Measurements from ENCODE around the gene COL26A1.
"Not testable (repeated sequence)": the region's sequence is repeated elsewhere in the genome, so short reads cannot be mapped to it uniquely, and the experiment has no call there.

COL26A1 gene

GRCh38 chr7:101410743-101411507 is 48.2 kb downstream of the COL26A1 start:
- H3K9me3 Mint-ChIP-seq (ENCODE audit: low read depth), result peaks cover 6% of the 10 kb centered on the region
- no peak overlapping the region for H3K27ac Mint-ChIP-seq
- H3K4me3 Mint-ChIP-seq, result no peak overlapping the region
- H3K36me3 Mint-ChIP-seq, result peaks cover 3% of the 10 kb centered on the region
- no peaks in the 10 kb centered on the region for H3K27me3 Mint-ChIP-seq
- H3K4me1 Mint-ChIP-seq (ENCODE audit: low read depth), result peaks cover 8% of the 10 kb centered on the region

- peaks cover 3% of the 10 kb centered on the region for H3K36me3 Mint-ChIP-seq
- H3K27me3 Mint-ChIP-seq, result no peaks in the 10 kb centered on the region
Measured at GRCh38 chr7:101411508-101411874, 48.8 kb downstream of the COL26A1 start.

GRCh38 chr7:101412976-101413375 is 50.3 kb downstream of the COL26A1 start:
- peaks cover 8% of the 10 kb centered on the region for H3K4me1 Mint-ChIP-seq (ENCODE audit: low read depth)
- no peak overlapping the region for H3K27ac Mint-ChIP-seq
- H3K27me3 Mint-ChIP-seq, result no peaks in the 10 kb centered on the region
- peaks cover 6% of the 10 kb centered on the region for H3K9me3 Mint-ChIP-seq (ENCODE audit: low read depth)
- no peak overlapping the region for H3K4me3 Mint-ChIP-seq
- H3K36me3 Mint-ChIP-seq, result peaks cover 3% of the 10 kb centered on the region

More at GRCh38 chr7:101411508-101411874, 48.8 kb downstream of the COL26A1 start:
- Mint-ChIP-seq H3K27ac (no peak overlapping the region), H3K9me3 (ENCODE audit: low read depth) (peaks cover 6% of the 10 kb centered on the region), H3K4me3 (no peak overlapping the region), H3K4me1 (ENCODE audit: low read depth) (peaks cover 8% of the 10 kb centered on the region)

GRCh38 chr7:101418694-101419093 is 56.0 kb downstream of the COL26A1 start:
- H3K9me3 Mint-ChIP-seq (ENCODE audit: low read depth), result no peaks in the 10 kb centered on the region
- no peaks in the 10 kb centered on the region for H3K36me3 Mint-ChIP-seq
- H3K4me1 Mint-ChIP-seq (ENCODE audit: low read depth), result peaks cover 4% of the 10 kb centered on the region
- H3K27me3 Mint-ChIP-seq, result peaks cover 2% of the 10 kb centered on the region
- H3K27ac Mint-ChIP-seq, result no peak overlapping the region
- H3K4me3 Mint-ChIP-seq, result no peak overlapping the region

- Mint-ChIP-seq H3K36me3 (no peaks in the 10 kb centered on the region), H3K4me3 (no peak overlapping the region), H3K9me3 (ENCODE audit: low read depth) (no peaks in the 10 kb centered on the region), H3K27ac (no peak overlapping the region), H3K27me3 (peaks cover 2% of the 10 kb centered on the region), H3K4me1 (ENCODE audit: low read depth) (peaks cover 4% of the 10 kb centered on the region)
Measured at GRCh38 chr7:101419831-101420230, 57.2 kb downstream of the COL26A1 start.

GRCh38 chr7:101420436-101420835 is 57.8 kb downstream of the COL26A1 start:
- Mint-ChIP-seq H3K36me3 (no peaks in the 10 kb centered on the region), H3K4me3 (no peak overlapping the region), H3K27me3 (peaks cover 2% of the 10 kb centered on the region), H3K27ac (no peak overlapping the region), H3K4me1 (ENCODE audit: low read depth) (peaks cover 4% of the 10 kb centered on the region), H3K9me3 (ENCODE audit: low read depth) (no peaks in the 10 kb centered on the region)

GRCh38 chr7:101422356-101423195 is 59.9 kb downstream of the COL26A1 start:
- peaks cover 2% of the 10 kb centered on the region for H3K27me3 Mint-ChIP-seq
- H3K4me3 Mint-ChIP-seq, result no peak overlapping the region
- H3K9me3 Mint-ChIP-seq (ENCODE audit: low read depth), result no peaks in the 10 kb centered on the region
- no peaks in the 10 kb centered on the region for H3K36me3 Mint-ChIP-seq
- peaks cover 4% of the 10 kb centered on the region for H3K4me1 Mint-ChIP-seq (ENCODE audit: low read depth)
- H3K27ac Mint-ChIP-seq, result no peak overlapping the region

- H3K4me3 Mint-ChIP-seq, result no peak overlapping the region
- no peak overlapping the region for H3K27ac Mint-ChIP-seq
- H3K4me1 Mint-ChIP-seq (ENCODE audit: low read depth), result peaks cover 7% of the 10 kb centered on the region
- no peaks in the 10 kb centered on the region for H3K36me3 Mint-ChIP-seq
- no peaks in the 10 kb centered on the region for H3K9me3 Mint-ChIP-seq (ENCODE audit: low read depth)
- peaks cover 2% of the 10 kb centered on the region for H3K27me3 Mint-ChIP-seq
Measured at GRCh38 chr7:101426303-101427011, 63.8 kb downstream of the COL26A1 start.

- Mint-ChIP-seq H3K4me1 (ENCODE audit: low read depth) (peaks cover 7% of the 10 kb centered on the region), H3K27me3 (no peaks in the 10 kb centered on the region), H3K36me3 (no peaks in the 10 kb centered on the region), H3K9me3 (ENCODE audit: low read depth) (no peaks in the 10 kb centered on the region), H3K4me3 (no peak overlapping the region), H3K27ac (no peak overlapping the region)
Measured at GRCh38 chr7:101428093-101428866, 65.6 kb downstream of the COL26A1 start.

GRCh38 chr7:101432316-101432715 is 69.6 kb downstream of the COL26A1 start:
- Mint-ChIP-seq H3K36me3 (no peaks in the 10 kb centered on the region), H3K9me3 (ENCODE audit: low read depth) (no peaks in the 10 kb centered on the region), H3K27me3 (peaks cover 7% of the 10 kb centered on the region), H3K4me3 (no peak overlapping the region), H3K4me1 (ENCODE audit: low read depth) (peaks cover 7% of the 10 kb centered on the region), H3K27ac (no peak overlapping the region)

GRCh38 chr7:101433688-101434087 is 71.0 kb downstream of the COL26A1 start:
- Mint-ChIP-seq H3K9me3 (ENCODE audit: low read depth) (no peaks in the 10 kb centered on the region), H3K27ac (no peak overlapping the region), H3K4me3 (no peak overlapping the region), H3K36me3 (no peaks in the 10 kb centered on the region), H3K4me1 (ENCODE audit: low read depth) (no peaks in the 10 kb centered on the region), H3K27me3 (peaks cover 7% of the 10 kb centered on the region)

- H3K27me3 Mint-ChIP-seq; H3K36me3 Mint-ChIP-seq; H3K27ac Mint-ChIP-seq; H3K9me3 Mint-ChIP-seq (ENCODE audit: low read depth); H3K4me3 Mint-ChIP-seq; H3K4me1 Mint-ChIP-seq (ENCODE audit: low read depth): not testable (repeated sequence)
Measured at GRCh38 chr7:101434155-101434554, 71.5 kb downstream of the COL26A1 start.

GRCh38 chr7:101435461-101436220 is 73.0 kb downstream of the COL26A1 start:
- H3K9me3 Mint-ChIP-seq (ENCODE audit: low read depth), result no peaks in the 10 kb centered on the region
- H3K4me1 Mint-ChIP-seq (ENCODE audit: low read depth), result no peaks in the 10 kb centered on the region
- H3K27me3 Mint-ChIP-seq, result peaks cover 7% of the 10 kb centered on the region
- no peaks in the 10 kb centered on the region for H3K36me3 Mint-ChIP-seq
- H3K27ac Mint-ChIP-seq, result no peak overlapping the region
- H3K4me3 Mint-ChIP-seq, result no peak overlapping the region

- no peaks in the 10 kb centered on the region for H3K4me1 Mint-ChIP-seq (ENCODE audit: low read depth)
- H3K27ac Mint-ChIP-seq, result no peak overlapping the region
- H3K36me3 Mint-ChIP-seq, result no peaks in the 10 kb centered on the region
- H3K27me3 Mint-ChIP-seq, result peaks cover 7% of the 10 kb centered on the region
- no peak overlapping the region for H3K4me3 Mint-ChIP-seq
- H3K9me3 Mint-ChIP-seq (ENCODE audit: low read depth), result no peaks in the 10 kb centered on the region
Measured at GRCh38 chr7:101436221-101436735, 73.6 kb downstream of the COL26A1 start.
